Femur (tissue), 1 donor: Measurements from ENCODE around the gene ANGPT4.

ENCODE experiments used
- DNase-seq: peaks from one replicate; pipeline ENCODE4 v3.0.0-alpha.2; 2017

ANGPT4 gene

GRCh38 chr20:934186-934840, 18.2 kb upstream of the ANGPT4 start:
- DNase-seq: no peak

GRCh38 chr20:933029-933428, 16.9 kb upstream of the ANGPT4 start:
- no peak for DNase-seq

GRCh38 chr20:931401-931800, 15.3 kb upstream of the ANGPT4 start:
- DNase-seq: no peak

- no peak for DNase-seq
Observed at GRCh38 chr20:926670-927069, 10.5 kb upstream of the ANGPT4 start.

- DNase-seq: no peak
Observed at GRCh38 chr20:925516-925915, 9.4 kb upstream of the ANGPT4 start.

- DNase-seq: no peak
Observed at GRCh38 chr20:924639-925038, 8.5 kb upstream of the ANGPT4 start.

GRCh38 chr20:922781-923180, 6.6 kb upstream of the ANGPT4 start:
- no peak for DNase-seq

GRCh38 chr20:921068-921467, 4.9 kb upstream of the ANGPT4 start:
- DNase-seq: no peak

GRCh38 chr20:920311-920710, 4.2 kb upstream of the ANGPT4 start:
- DNase-seq: no peak

GRCh38 chr20:919491-919916, 3.4 kb upstream of the ANGPT4 start:
- no peak for DNase-seq

GRCh38 chr20:917416-917815, 1.3 kb upstream of the ANGPT4 start:
- no peak for DNase-seq

GRCh38 chr20:916825-917224, 691 bp upstream of the ANGPT4 start:
- no peak for DNase-seq

- no peak for DNase-seq
Observed at GRCh38 chr20:914727-915498, 1.2 kb downstream of the ANGPT4 start.

GRCh38 chr20:913306-913849, 2.8 kb downstream of the ANGPT4 start:
- no peak for DNase-seq

- no peak for DNase-seq
Observed at GRCh38 chr20:911882-912600, 4.1 kb downstream of the ANGPT4 start.

- peak; percentile 47 for DNase-seq
Observed at GRCh38 chr20:910870-911770, 5.0 kb downstream of the ANGPT4 start.

GRCh38 chr20:910132-910869, 5.8 kb downstream of the ANGPT4 start:
- DNase-seq: peak; percentile 50

- no peak for DNase-seq
Observed at GRCh38 chr20:909641-910040, 6.5 kb downstream of the ANGPT4 start.

- DNase-seq: no peak
Observed at GRCh38 chr20:906703-907270, 9.3 kb downstream of the ANGPT4 start.

- DNase-seq: no peak
Observed at GRCh38 chr20:906001-906520, 10.1 kb downstream of the ANGPT4 start.

- DNase-seq: no peak
Observed at GRCh38 chr20:905396-905961, 10.7 kb downstream of the ANGPT4 start.
